GM19099 (cell line): Measurements from ENCODE around the gene DEPDC5.

Experiments used
- POLR2A ChIP-seq: IDR thresholded peaks from 3 replicates; pipeline ENCODE4 v1.6.1; 2011; ENCODE audit warnings: low read depth; ENCODE audit not compliant: insufficient read length; ENCODE audit errors: extremely low read depth

The DEPDC5 gene

DNA sequence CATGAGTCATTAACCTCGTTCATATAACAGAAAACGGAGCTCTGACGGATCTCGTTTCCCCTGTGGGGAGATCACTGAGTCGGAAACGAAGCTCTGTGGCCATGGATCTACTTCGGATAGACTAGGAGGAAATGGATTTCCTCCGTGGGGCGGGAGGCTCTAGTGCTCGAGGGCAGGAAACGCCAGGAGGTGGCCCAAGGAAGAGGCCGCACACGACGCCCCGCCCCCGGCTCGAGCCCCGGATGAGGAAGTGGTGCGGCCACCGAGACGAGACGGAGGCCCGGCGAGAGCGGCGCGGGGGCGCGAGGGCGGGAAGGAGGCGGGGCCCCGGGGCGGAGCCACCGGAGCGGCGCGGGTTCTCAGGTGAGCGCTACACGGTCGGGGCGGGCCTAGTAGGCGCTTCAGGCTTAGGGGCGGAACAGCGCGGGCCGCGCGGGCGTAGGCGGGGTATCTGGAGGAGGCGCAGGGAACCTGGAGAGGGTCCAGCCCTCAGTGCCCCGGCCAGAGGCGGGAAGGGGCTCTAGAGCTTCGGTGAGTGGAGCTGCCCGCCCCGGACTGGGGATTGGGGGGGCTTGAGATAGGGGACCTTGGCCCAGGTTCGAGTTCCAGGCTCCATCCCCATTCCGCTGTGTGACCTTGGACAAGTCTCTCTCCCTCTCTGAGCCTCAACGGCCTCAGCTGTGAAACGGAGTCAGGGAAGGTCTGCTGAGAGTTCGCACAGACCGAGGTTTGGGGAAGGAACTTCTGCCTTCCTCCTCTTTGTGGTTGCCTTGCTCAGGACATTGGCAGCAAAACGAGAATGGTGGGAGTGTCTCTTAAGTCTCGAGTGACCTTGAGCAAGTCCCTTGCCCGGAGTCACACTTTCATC, at the start of gene DEPDC5:
DEPDC5 (plus strand) TSS at position 386 of the 868 bp plus-strand sequence. CDS start 903 bp downstream, outside the sequence.
- peak; percentile 94 for TF ChIP-seq POLR2A

DNA sequence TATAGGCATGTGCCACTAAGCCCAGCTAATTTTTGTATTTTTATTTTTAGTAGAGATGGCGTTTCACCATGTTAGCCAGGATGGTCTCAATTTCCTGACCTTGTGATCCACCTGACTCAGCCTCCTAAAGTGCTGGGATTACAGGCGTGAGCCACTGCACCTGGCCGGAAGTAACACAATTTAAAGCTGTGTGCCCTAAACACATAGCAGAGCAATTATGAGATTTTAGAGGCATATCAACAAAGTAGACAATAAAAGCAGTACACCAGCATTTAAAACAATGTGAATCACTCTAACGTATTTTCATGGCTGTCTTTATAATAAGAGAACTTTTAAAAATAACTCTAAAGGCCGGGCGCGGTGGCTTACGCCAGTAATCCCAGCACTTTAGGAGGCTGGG, 46.3 kb upstream of the DEPDC5 start:
- TF ChIP-seq POLR2A = no peak

DNA sequence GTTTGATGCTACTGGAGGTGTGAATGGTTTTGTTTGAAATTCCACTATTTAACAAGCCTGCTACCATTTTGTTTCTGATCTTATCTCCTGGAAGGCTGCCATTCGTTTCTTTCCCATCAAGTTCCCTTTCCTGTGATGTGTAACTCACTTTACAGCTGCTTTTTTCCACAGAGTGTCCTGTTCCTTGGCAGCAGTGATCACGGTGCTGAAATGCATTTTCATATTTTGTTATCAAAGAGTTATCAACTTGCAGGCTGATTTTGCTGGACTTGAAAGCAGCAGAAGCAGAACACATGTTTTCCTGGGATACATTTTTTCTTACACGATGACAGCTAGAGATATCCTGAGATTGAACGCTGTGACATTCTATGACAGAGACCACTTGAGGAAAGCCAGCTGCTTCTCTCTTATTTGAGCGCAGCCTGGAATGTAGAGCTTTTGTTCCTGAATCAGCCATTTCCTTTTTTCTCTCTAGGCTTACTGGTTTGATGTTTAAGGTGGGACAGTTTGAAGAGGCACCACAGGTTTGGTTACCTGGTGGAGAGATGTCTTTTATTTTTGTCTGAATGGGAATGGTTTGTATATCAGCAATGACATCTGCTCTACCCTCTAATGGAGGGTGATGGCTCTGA, 38.6 kb upstream of the DEPDC5 start:
- TF ChIP-seq POLR2A = no peak

DNA sequence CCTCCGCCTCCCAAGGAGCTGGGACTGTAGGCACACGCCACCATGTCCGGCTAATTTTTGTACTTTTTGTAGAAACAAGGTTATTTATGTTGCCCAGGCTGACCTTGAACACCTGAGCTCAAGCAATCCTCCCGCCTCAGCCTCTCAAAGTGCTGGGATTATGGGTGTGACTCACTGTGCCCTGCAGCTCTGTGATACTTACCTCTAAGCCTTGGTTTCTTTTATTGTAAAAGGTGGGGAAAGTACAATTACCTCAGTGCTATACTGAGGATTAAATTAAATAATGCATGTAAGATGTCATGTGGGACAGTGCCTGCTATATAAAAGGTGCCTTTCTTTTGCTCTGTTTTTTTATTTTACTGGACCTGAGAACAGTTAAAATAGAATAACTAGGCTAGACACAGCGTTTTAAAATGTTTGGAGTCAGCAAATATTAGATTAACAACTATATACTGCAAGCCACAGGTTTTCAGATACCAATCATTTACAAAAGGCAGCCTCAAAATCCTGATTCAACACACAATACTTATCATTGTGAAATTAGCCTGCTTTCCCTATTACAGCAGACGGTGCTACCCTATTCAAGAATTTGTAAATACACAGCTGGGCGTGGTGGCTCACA, 33.9 kb upstream of the DEPDC5 start:
- TF ChIP-seq POLR2A = no peak

DNA sequence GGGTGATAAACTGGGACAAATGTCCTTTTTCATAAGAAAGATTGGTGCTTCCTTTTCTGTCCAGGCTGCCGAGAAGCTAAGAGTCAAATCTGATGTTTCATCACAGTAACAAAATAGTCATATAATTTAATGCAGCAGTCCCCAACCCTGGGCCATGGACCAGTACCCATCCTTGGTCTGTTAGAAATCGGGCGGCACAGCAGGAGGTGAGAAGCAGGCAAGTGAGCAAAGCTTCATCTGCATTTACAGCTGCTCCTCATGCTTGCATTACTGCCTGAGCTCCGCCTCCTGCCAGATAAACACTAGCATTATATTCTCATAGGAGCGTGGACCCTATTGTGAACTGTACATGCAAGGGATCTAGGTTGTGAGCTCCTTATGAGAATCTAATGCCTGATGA, 30.1 kb upstream of the DEPDC5 start:
- TF ChIP-seq POLR2A = no peak

DNA sequence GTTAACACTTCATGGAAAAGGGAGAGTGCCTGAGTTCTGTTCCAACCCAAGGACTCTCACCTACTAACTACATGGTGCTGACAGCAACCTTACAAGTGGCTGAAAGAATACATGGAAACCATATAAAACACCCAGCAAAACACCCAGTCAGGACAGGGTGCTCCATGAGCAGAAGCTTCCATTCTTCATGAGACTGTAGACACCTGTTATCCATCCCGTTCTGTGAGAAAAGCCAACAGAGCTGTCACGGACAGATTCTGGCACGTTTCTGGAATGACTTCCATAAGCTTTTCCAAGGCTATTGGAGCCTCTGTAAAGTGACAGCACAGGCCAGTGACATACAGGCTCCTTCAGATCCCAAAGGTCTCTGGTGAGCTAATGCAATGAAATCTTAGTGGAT, 27.1 kb upstream of the DEPDC5 start:
- no peak for TF ChIP-seq POLR2A

DNA sequence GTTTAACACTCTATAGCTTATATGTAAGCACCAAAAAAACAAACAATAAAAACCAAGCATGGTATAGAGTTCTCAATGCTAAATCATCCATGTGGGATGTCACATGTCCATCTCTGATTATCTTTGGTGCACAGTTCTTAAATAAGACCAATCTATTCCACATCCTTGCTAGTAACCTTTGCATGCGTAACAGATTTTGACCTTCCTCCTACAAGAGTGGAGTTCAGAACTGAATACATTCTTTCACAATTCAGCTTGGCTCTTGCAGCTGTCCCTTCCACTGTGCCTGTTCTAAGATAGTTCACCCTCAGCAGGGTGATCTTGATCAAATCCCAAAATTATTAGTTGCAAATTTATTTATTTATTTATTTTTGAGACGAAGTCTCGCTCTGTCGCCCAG, 25.0 kb upstream of the DEPDC5 start:
- TF ChIP-seq POLR2A = no peak

DNA sequence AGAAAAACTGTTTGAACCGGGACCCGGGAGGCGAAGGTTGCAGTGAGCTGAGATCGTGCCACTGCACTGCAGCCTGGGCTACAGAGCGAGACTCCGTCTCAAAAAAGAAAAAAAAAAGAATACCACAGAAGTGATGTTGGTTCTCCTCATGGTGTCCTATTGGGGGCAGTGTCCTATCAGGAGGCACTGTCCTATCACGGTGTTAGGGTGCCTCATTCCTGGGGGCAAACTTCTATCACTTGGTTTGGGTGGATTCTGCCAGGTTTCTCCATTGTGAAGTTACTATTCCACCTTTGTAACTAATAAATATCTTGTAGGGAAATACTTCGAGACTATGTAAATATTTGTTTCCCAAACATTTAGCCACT, 23.5 kb upstream of the DEPDC5 start:
- TF ChIP-seq POLR2A = no peak

DNA sequence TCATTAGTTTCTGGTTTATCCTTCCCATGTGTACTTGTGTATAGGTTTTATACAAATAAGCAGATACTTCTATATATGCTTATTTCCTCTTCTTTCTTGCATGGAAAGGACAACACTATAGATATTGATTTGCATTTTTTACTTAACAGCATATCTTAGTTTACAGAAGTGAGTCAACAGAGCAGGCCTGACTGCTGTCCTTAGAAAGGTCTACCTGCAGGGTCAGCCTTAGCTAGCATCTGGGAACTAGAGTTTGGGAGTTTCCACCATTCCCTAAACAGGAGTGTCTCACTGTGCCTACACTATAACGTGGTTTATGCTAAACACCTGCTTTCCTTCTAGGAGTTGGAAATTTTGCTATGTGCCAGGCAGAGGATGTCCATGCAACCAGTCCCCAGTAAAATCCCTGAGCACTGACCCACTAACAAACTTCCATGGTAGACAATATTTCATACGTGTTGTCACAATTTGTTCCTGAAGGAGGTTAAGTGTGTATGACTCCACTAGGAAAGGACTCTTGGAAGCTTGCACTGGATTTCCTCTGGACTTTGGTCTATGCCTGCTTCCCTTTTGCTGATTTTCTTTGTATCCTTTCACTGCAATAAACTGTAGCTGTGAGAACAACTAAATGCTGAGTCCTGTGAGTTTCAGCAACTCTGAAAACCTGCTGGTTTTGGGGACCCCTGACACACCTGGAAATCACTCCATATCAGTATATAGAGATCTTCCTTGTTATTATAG, 21.6 kb upstream of the DEPDC5 start:
- no peak for TF ChIP-seq POLR2A

DNA sequence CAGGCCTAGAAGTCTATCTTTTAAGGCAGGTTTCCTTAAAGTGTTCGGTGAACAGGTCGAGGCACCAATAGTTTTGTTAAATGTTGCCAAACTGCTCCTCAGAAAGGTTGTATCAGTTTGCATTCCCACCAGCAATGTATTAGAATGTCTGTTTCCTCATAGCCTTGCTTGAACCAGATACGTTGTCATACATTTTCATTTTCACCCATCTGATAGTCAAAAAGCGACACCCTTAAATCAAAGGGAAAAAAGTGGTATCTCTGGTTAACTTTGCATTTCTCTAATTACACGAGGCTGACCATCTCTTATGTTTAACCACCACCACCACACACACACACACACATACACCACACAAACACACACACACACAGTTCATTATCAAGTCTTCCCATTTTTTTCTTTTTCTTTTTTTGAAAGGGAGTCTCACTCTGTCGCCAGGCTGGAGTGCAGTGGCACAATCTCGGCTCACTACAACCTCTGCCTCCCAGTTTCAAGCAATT, 20.2 kb upstream of the DEPDC5 start:
- TF ChIP-seq POLR2A = no peak

DNA sequence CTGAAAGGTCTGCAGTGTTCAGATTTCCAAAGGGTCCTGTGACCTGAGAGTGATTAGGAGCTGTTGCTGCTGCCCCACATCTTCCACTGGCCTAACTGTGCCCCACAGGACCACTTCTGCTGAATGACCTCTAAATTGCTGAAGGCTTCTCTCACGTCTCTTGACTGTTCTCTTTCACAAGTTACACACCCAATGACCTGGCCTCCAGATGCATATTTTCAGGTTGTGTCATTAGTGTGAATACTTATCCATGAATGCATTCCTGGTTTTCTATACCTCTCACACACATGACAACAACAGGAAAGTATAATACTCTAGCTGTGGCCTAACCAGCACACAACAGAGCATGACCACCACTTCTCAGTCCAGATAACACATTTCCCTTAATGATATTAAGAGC, 19.3 kb upstream of the DEPDC5 start:
- TF ChIP-seq POLR2A = no peak

DNA sequence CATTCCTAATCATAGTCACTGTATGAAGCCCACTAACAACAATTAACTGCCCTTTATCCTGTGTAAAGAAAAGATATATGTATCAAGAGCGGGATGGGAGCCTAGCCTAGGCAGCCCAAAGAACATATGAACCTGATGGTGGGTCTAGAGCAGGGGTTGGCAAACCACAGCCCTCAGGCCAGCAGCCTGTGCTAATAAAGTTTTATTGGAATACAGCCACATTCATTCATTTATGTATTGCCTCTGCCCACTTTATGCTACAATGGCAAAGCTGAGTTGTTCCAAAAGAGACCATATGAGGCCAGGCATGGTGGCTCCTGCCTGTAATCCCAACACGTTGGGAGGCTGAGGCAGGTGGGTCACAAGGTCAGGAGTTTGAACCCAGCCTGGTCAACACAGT, 17.4 kb upstream of the DEPDC5 start:
- TF ChIP-seq POLR2A = no peak

DNA sequence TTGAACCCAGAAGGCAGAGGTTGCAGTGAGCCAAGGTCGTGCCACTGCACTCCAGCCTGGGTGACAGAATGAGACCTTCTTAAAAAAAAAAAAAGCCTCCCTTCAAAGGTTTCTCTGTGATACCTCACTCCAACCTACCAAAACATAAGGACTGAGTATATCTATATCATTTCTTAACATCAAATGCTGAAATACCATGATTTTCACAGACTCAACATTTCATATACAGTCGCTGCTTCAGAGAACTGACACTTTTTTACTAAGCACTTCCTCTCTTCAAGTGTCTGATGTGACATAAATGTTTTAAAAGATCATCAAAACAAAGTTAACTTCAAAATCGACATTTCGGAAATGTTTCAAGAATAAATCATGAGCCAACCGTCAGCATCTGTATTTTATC, 15.9 kb upstream of the DEPDC5 start:
- no peak for TF ChIP-seq POLR2A

DNA sequence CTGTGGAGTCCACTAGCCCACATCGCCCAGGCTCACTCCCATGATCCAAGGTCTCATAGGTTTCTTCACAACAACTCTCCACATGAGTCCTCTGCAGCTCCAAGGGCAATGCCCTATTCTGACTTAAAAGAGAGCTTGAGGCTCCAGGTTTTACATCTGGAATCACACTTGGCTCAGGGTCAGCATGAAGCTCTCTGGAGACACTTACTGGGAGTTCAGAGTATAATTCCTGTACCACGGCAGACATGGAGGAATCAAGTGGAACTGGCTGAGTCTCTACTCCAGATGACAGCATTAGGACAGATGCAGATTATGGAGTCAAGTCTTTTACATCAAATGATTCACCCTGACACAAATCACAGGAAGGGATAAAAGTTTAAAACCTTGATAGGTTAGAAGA, 15.3 kb upstream of the DEPDC5 start:
- no peak for TF ChIP-seq POLR2A

DNA sequence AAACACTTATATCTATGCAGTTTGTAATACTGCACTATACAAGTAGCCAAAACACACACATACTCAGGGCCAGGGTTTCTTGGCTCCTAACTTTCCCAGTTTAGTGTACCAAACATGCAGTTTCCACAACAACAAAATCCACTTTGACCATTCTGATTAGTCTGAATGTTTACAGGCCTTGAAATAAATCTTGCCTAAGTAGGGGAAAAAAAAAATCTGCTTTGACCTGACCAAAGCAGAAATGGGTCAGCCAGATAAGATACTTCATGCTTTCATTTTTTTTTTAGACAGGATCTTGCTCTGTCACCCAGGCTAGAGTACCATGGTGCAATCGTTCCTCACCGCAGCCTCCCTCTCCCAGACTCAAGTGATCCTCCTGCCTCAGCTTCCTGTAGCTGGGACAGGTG, 14.0 kb upstream of the DEPDC5 start:
- TF ChIP-seq POLR2A = no peak
